A549 (cell line): Measurements from ENCODE around the gene CIAO2B. TPM values are rescaled to one million over a fixed set of nuclear protein-coding genes. Genes with fewer than 3 reads are reported as not detected.

ENCODE experiments used
- ATAC-seq, 2 experiments: fragments of 200-7000 bp in 1 of 2; fragments of >200 bp in 1 of 2; cut with Nextera tagmentation in 1 of 2; cut with Tn5 transposase in 1 of 2; 3 replicates each; pipeline versions ENCODE4 v1.8.0 to v1.9.1; 2018 to 2020; ENCODE audit warnings: mild to moderate bottlenecking in 1 of 2, moderate library complexity in 1 of 2
- CTCF ChIA-PET: fragments of 300-600 bp; sonication (Branson Sonifier 250); formaldehyde crosslinking; extraction: SDS; loops from one replicate; lab custom pipeline; 2021; ENCODE audit warnings: antibody characterized with exemption, inconsistent platforms; lab: Yijun Ruan, JAX
- POLR2A ChIA-PET: fragments of 350-600 bp; formaldehyde crosslinking; extraction: SDS; loops from one replicate; lab custom pipeline; 2021; ENCODE audit warnings: antibody characterized with exemption, inconsistent platforms; lab: Yijun Ruan, JAX
- DNase-seq, 2 experiments: peaks; one replicate each; pipeline versions ENCODE4 v3.0.0 to v3.0.0-alpha.2; 2011 to 2016; ENCODE audit warnings: low read depth in 1 of 2, low spot score in 1 of 2
- FAIRE-seq: peaks from 2 replicates; lab custom pipeline; 2011; peaks lifted over from hg19 to GRCh38; lab: Jason Lieb, UNC
- H3K27ac ChIP-seq, 2 experiments: fragments of >200 bp; sonication (Bioruptor Twin); formaldehyde crosslinking; 3 replicates each; pipeline ENCODE4 v1.5.1; 2016 to 2017
- H3K4me1 ChIP-seq: fragments of >200 bp; sonication (Bioruptor Twin); formaldehyde crosslinking; 3 replicates; pipeline ENCODE4 v1.6.1; 2016
- H3K4me2 ChIP-seq: fragments of >200 bp; sonication (Bioruptor Twin); formaldehyde crosslinking; 3 replicates; pipeline ENCODE4 v1.6.1; 2016
- H3K4me3 ChIP-seq: fragments of >200 bp; sonication (Bioruptor Twin); formaldehyde crosslinking; 3 replicates; pipeline ENCODE4 v1.5.1; 2016
- H3K9me3 ChIP-seq: fragments of >200 bp; sonication (Bioruptor Twin); formaldehyde crosslinking; 3 replicates; pipeline ENCODE4 v1.6.1; 2016
- BHLHE40 ChIP-seq: IDR thresholded peaks from 2 replicates; pipeline ENCODE4 v1.6.1; 2012; ENCODE audit warnings: low read depth, low read length, inconsistent platforms
- CBX8 ChIP-seq: fragments of 200-600 bp; sonication (generic); IDR thresholded peaks from 2 replicates; pipeline ENCODE4 v1.6.1; 2016
- CEBPB ChIP-seq, 2 experiments: fragments of >200 bp in 1 of 2; sonication (Bioruptor Twin) in 1 of 2; formaldehyde crosslinking in 1 of 2; IDR thresholded peaks; 2 replicates each; pipeline ENCODE4 v1.6.1; 2012 to 2016
- CHD4 ChIP-seq: fragments of 200-600 bp; sonication (generic); IDR thresholded peaks from 2 replicates; pipeline ENCODE4 v1.6.1; 2016; ENCODE audit warnings: antibody characterized with exemption, mild to moderate bottlenecking, borderline replicate concordance
- CTCF ChIP-seq: fragments of >200 bp; sonication (Bioruptor Twin); formaldehyde crosslinking; IDR thresholded peaks from 3 replicates; pipeline ENCODE4 v1.5.1; 2016
- ESRRA ChIP-seq: fragments of 150-350 bp; IDR thresholded peaks from 2 replicates; pipeline ENCODE4 v1.6.1; 2014; ENCODE audit warnings: mild to moderate bottlenecking, low read length, borderline replicate concordance
- FOSL2 ChIP-seq, 2 experiments: fragments of 450-650 bp in 1 of 2; fragments of >200 bp in 1 of 2; sonication (Bioruptor Twin) in 1 of 2; formaldehyde crosslinking; IDR thresholded peaks; 2 replicates each; pipeline versions ENCODE4 v1.5.0 to v1.6.1; 2016 to 2020; ENCODE audit warnings: mild to moderate bottlenecking in 1 of 2, moderate library complexity in 1 of 2
- GATA3 ChIP-seq: IDR thresholded peaks from 2 replicates; pipeline ENCODE4 v1.6.1; 2012; ENCODE audit warnings: borderline replicate concordance
- HDAC2 ChIP-seq: fragments of 200-600 bp; sonication (generic); IDR thresholded peaks from 2 replicates; pipeline ENCODE4 v1.6.1; 2016
- HOXA7 ChIP-seq: fragments of 250-450 bp; sonication (Bioruptor Pico); IDR thresholded peaks from 2 replicates; pipeline ENCODE4 v1.5.0; 2020; ENCODE audit warnings: mild to moderate bottlenecking, moderate library complexity
- HOXB13 ChIP-seq: fragments of 250-450 bp; sonication (Bioruptor Pico); IDR thresholded peaks from 2 replicates; pipeline ENCODE4 v1.5.0; 2020; ENCODE audit warnings: low read depth, mild to moderate bottlenecking, moderate library complexity
- KDM5A ChIP-seq: fragments of 200-600 bp; sonication (generic); IDR thresholded peaks from 2 replicates; pipeline ENCODE4 v1.6.1; 2016; ENCODE audit warnings: antibody characterized with exemption, mild to moderate bottlenecking
- MAFK ChIP-seq: fragments of 450-650 bp; IDR thresholded peaks from 2 replicates; pipeline ENCODE4 v1.6.1; 2014; ENCODE audit not compliant: partially characterized antibody
- MYC ChIP-seq: IDR thresholded peaks from 2 replicates; pipeline ENCODE4 v1.6.1; 2012; ENCODE audit warnings: mild to moderate bottlenecking, inconsistent platforms, low read length, improper control_type of control experiment, borderline replicate concordance
- POLR2A ChIP-seq: IDR thresholded peaks from 2 replicates; pipeline ENCODE4 v1.6.1; 2012; ENCODE audit warnings: mild to moderate bottlenecking, low read length
- POLR2AphosphoS2 ChIP-seq: conservative IDR thresholded peaks from 2 replicates; pipeline ENCODE4 v1.6.1; 2012; ENCODE audit warnings: low read length, improper control_type of control experiment, inconsistent platforms
- RNF2 ChIP-seq: fragments of 200-600 bp; sonication (generic); IDR thresholded peaks from 2 replicates; pipeline ENCODE4 v1.6.1; 2016; ENCODE audit warnings: low read depth, mild to moderate bottlenecking, antibody characterized with exemption, moderate library complexity, borderline replicate concordance
- SMC3 ChIP-seq: fragments of >200 bp; sonication (Bioruptor Twin); formaldehyde crosslinking; IDR thresholded peaks from 3 replicates; pipeline ENCODE4 v1.6.1; 2018; ENCODE audit warnings: inconsistent platforms
- SREBF2 ChIP-seq: fragments of 450-650 bp; IDR thresholded peaks from 2 replicates; pipeline ENCODE4 v1.6.1; 2014; ENCODE audit warnings: mild to moderate bottlenecking, moderate library complexity
- TFCP2L1 ChIP-seq: fragments of 250-450 bp; sonication (Bioruptor Pico); IDR thresholded peaks from 2 replicates; pipeline ENCODE4 v1.5.0; 2021; ENCODE audit warnings: mild to moderate bottlenecking
- TP53 ChIP-seq: fragments of 250-450 bp; sonication (Bioruptor Pico); IDR thresholded peaks from 2 replicates; pipeline ENCODE4 v1.5.0; 2021; ENCODE audit warnings: mild to moderate bottlenecking, moderate library complexity
- ZSCAN20 ChIP-seq: fragments of 250-450 bp; sonication (Bioruptor Pico); IDR thresholded peaks from 2 replicates; pipeline ENCODE4 v1.8.0; 2022; ENCODE audit warnings: mild to moderate bottlenecking, moderate library complexity
- WGBS: methylation state at CpG from one replicate; pipeline ENCODE4 v1.1.6; 2017; ENCODE audit errors: missing lambda C conversion rate; 5-methylcytosine and 5-hydroxymethylcytosine counted together
- polyA plus RNA-seq, 4 experiments: library from polyadenylated mRNA; depleted of rRNA in 3 of 4; stranded (reverse); fragments of >200 nt; fragmentation: RNase III in 1 of 4; extraction: RNeasy Plus Mini Kit Qiagen cat#74134 plus additional on column Dnase treatment in 1 of 4; gene quantifications; 2 replicates in 3 of 4; 3 replicates in 1 of 4; pipeline ENCODE4 v1.2.3, GENCODE V29; 2011 to 2017
- TF ChIP-seq, protein P1 (sequence below): fragments of 150-350 bp; IDR thresholded peaks from 2 replicates; pipeline ENCODE4 v1.6.1; 2014; ENCODE audit warnings: low read depth, mild to moderate bottlenecking, low read length
- TF ChIP-seq, protein P2 (sequence below): fragments of 250-450 bp; sonication (Bioruptor Pico); IDR thresholded peaks from 2 replicates; pipeline ENCODE4 v1.5.0; 2020; ENCODE audit warnings: low read depth, mild to moderate bottlenecking, moderate library complexity
- TF ChIP-seq, protein P3 (sequence below): fragments of 250-450 bp; sonication (Bioruptor Pico); IDR thresholded peaks from 2 replicates; pipeline ENCODE4 v1.5.0; 2021; ENCODE audit warnings: mild to moderate bottlenecking, moderate library complexity, borderline replicate concordance

CIAO2B gene
- polyA plus RNA-seq, 2 of the 4 experiments (the other 2 are of a cell fraction), result 134 to 140 TPM

- 86% methylated on average over 2 of the region's 2 CpGs for WGBS
- TF ChIP-seq, protein P1, sequence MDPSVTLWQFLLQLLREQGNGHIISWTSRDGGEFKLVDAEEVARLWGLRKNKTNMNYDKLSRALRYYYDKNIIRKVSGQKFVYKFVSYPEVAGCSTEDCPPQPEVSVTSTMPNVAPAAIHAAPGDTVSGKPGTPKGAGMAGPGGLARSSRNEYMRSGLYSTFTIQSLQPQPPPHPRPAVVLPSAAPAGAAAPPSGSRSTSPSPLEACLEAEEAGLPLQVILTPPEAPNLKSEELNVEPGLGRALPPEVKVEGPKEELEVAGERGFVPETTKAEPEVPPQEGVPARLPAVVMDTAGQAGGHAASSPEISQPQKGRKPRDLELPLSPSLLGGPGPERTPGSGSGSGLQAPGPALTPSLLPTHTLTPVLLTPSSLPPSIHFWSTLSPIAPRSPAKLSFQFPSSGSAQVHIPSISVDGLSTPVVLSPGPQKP, result no peak
- TF ChIP-seq MAFK, result peak; percentile 81
- Histone ChIP-seq H3K9me3 (no peaks in the 10 kb centered on the region), H3K27ac (no peak overlapping the region), H3K4me1 (peaks cover 9% of the 10 kb centered on the region; the same call in 1 of the 3 replicates), H3K4me3 (no peak overlapping the region), H3K4me2 (no peak overlapping the region)
- no peak for DNase-seq
- ChIA-PET CTCF (interaction anchor here (0.6 to 40.8 kb wide), 5 partner anchors 8 to 70 kb away, joined by 3 to 837 read pairs (median 4); partner anchors contain the start of genes CDH16, CES3 and RRAD), POLR2A (interaction anchor here (0.7 kb wide), 1 partner anchor 10 kb away, joined by 4 read pairs; the partner anchor contains the start of gene PDP2)
- FAIRE-seq, result no peak
- ATAC-seq, result no peak
Measured at GRCh38 chr16:66890799-66891198, 43.4 kb downstream of the CIAO2B start.

GRCh38 chr16:66889622-66890021, 44.6 kb downstream of the CIAO2B start:
- CTCF ChIA-PET, result interaction anchor here (0.6 to 40.8 kb wide), 5 partner anchors 8 to 265 kb away, joined by 3 to 837 read pairs (median 3); partner anchors contain the start of genes CDH16 and RRAD
- 64% methylated on average over 4 of the region's 4 CpGs for WGBS
- Histone ChIP-seq H3K4me2 (no peak overlapping the region), H3K4me3 (no peak overlapping the region), H3K4me1 (peaks cover 7% of the 10 kb centered on the region; the same call in 1 of the 3 replicates), H3K27ac (no peak overlapping the region), H3K9me3 (no peaks in the 10 kb centered on the region)
- no peak for ATAC-seq
- TF ChIP-seq TFCP2L1, result no peak
- no peak for TF ChIP-seq RNF2
- TF ChIP-seq FOSL2 (IDR thresholded peaks at IDR 0.05), result no peak
- no peak for TF ChIP-seq FOSL2 (CRISPR knock-in tag; IDR thresholded peaks at IDR 0.05)
- no peak for TF ChIP-seq CBX8
- TF ChIP-seq, protein P1, result no peak
- no peak for TF ChIP-seq KDM5A
- no peak for TF ChIP-seq ZSCAN20
- no peak for TF ChIP-seq POLR2A
- no peak for TF ChIP-seq BHLHE40
- no peak for TF ChIP-seq CTCF
- TF ChIP-seq MAFK, result no peak
- TF ChIP-seq CHD4, result no peak
- POLR2A ChIA-PET, result no interaction called here
- no peak for DNase-seq
- FAIRE-seq, result no peak

GRCh38 chr16:66888647-66889615, 45.3 kb downstream of the CIAO2B start:
- no peak for DNase-seq
- no peak for TF ChIP-seq MYC
- TF ChIP-seq HOXB13 (CRISPR knock-in tag), result no peak
- TF ChIP-seq BHLHE40, result no peak
- no peak for TF ChIP-seq SREBF2
- no peak for TF ChIP-seq GATA3
- TF ChIP-seq ESRRA, result no peak
- TF ChIP-seq, protein P2, sequence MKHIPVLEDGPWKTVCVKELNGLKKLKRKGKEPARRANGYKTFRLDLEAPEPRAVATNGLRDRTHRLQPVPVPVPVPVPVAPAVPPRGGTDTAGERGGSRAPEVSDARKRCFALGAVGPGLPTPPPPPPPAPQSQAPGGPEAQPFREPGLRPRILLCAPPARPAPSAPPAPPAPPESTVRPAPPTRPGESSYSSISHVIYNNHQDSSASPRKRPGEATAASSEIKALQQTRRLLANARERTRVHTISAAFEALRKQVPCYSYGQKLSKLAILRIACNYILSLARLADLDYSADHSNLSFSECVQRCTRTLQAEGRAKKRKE, result no peak
- TF ChIP-seq, protein P3, sequence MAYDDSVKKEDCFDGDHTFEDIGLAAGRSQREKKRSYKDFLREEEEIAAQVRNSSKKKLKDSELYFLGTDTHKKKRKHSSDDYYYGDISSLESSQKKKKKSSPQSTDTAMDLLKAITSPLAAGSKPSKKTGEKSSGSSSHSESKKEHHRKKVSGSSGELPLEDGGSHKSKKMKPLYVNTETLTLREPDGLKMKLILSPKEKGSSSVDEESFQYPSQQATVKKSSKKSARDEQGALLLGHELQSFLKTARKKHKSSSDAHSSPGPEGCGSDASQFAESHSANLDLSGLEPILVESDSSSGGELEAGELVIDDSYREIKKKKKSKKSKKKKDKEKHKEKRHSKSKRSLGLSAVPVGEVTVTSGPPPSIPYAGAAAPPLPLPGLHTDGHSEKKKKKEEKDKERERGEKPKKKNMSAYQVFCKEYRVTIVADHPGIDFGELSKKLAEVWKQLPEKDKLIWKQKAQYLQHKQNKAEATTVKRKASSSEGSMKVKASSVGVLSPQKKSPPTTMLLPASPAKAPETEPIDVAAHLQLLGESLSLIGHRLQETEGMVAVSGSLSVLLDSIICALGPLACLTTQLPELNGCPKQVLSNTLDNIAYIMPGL (CRISPR knock-in tag), result no peak
- no peak for TF ChIP-seq TP53 (CRISPR knock-in tag)
- TF ChIP-seq POLR2A, result no peak
- no peak for TF ChIP-seq HDAC2
- no peak for TF ChIP-seq POLR2AphosphoS2
- no peak for TF ChIP-seq SMC3
- no peak for TF ChIP-seq CEBPB (IDR thresholded peaks at IDR 0.05)
- no peak for TF ChIP-seq HOXA7 (CRISPR knock-in tag)
- ChIA-PET CTCF (interaction anchor here (0.7 to 40.8 kb wide), 4 partner anchors 8 to 266 kb away, joined by 3 to 837 read pairs (median 6); partner anchors contain the start of genes CDH16 and RRAD), POLR2A (no interaction called here)
- Histone ChIP-seq H3K4me3 (no peak overlapping the region), H3K27ac (no peak overlapping the region), H3K4me2 (no peak overlapping the region), H3K4me1 (peaks cover 7% of the 10 kb centered on the region; the same call in 1 of the 3 replicates), H3K9me3 (no peaks in the 10 kb centered on the region)
- no peak for FAIRE-seq
- ATAC-seq, result no peak
- WGBS, result 85% methylated on average over 6 of the region's 6 CpGs
